HepG2 (cell line): ENCODE data around the gene KIF1B. TPM values are rescaled to one million over a fixed set of nuclear protein-coding genes. Genes with fewer than 3 reads are reported as not detected.

Experiments used
- ARID2 ChIP-seq: sonication (generic); formaldehyde crosslinking; IDR thresholded peaks from 2 replicates; pipeline ENCODE4 v1.8.1; 2022; ENCODE audit warnings: mild to moderate bottlenecking, missing genetic modification reagents, borderline replicate concordance
- BCLAF1 ChIP-seq: fragments of 450-650 bp; IDR thresholded peaks from 2 replicates; pipeline ENCODE4 v1.6.1; 2017; ENCODE audit warnings: mild to moderate bottlenecking
- BRD4 ChIP-seq: sonication (generic); formaldehyde crosslinking; IDR thresholded peaks from 2 replicates; pipeline ENCODE4 v1.4.0; 2020; ENCODE audit warnings: missing genetic modification reagents
- GABPA ChIP-seq, 2 experiments: IDR thresholded peaks; 2 replicates each; pipeline ENCODE4 v1.6.1; 2011 to 2016; ENCODE audit warnings: low read depth in 2 of 2, low read length in 1 of 2, missing biosample characterization in 1 of 2, missing genetic modification characterization in 1 of 2
- GTF3A ChIP-seq: sonication (generic); formaldehyde crosslinking; conservative IDR thresholded peaks from 2 replicates; pipeline ENCODE4 v1.4.0; 2020; ENCODE audit warnings: mild to moderate bottlenecking, missing genetic modification reagents
- SALL2 ChIP-seq: sonication (generic); formaldehyde crosslinking; IDR thresholded peaks from 2 replicates; pipeline ENCODE4 v1.8.1; 2023; ENCODE audit warnings: mild to moderate bottlenecking, missing genetic modification reagents, inconsistent platforms
- ZMYM4 ChIP-seq: sonication (generic); formaldehyde crosslinking; IDR thresholded peaks from 2 replicates; pipeline ENCODE4 v1.8.1; 2023; ENCODE audit warnings: mild to moderate bottlenecking, missing genetic modification reagents
- ZNF34 ChIP-seq: sonication (generic); formaldehyde crosslinking; IDR thresholded peaks from 2 replicates; pipeline ENCODE4 v1.4.0; 2020; ENCODE audit warnings: mild to moderate bottlenecking, missing genetic modification reagents, borderline replicate concordance
- ZNF724P ChIP-seq: sonication (generic); formaldehyde crosslinking; IDR thresholded peaks from 2 replicates; pipeline ENCODE4 v1.8.0; 2022; ENCODE audit warnings: missing genetic modification reagents, borderline replicate concordance
- polyA plus RNA-seq, 8 experiments: library from polyadenylated mRNA; depleted of rRNA in 3 of 8; stranded (reverse) in 7 of 8; unstranded in 1 of 8; fragments of >200 nt; fragmentation: Illumina TruSeq in 4 of 8; extraction: Trizol in 4 of 8; gene quantifications; 2 replicates each; pipeline versions ENCODE4 v1.2.1 to v1.2.3, GENCODE V29; 2011 to 2016; ENCODE audit warnings: low read depth in 4 of 8, missing spikeins in 1 of 8, mixed read lengths in 1 of 8; ENCODE audit not compliant: insufficient read depth in 1 of 8
- total RNA-seq, 5 experiments: library from RNA; depleted of rRNA; stranded (reverse); fragments of >200 nt; fragmentation: Illumina TruSeq; extraction: Trizol; gene quantifications; 2 replicates each; pipeline ENCODE4 v1.2.3, GENCODE V29; 2016; ENCODE audit warnings: low read depth in 1 of 5
- TF ChIP-seq, protein P1 (sequence below): IDR thresholded peaks from 2 replicates; pipeline ENCODE4 v1.6.1; 2012; ENCODE audit warnings: low read depth, low read length, improper control_type of control experiment
- TF ChIP-seq, protein P2 (sequence below): sonication (generic); formaldehyde crosslinking; IDR thresholded peaks from 2 replicates; pipeline ENCODE4 v1.4.0; 2020; ENCODE audit warnings: low read depth, missing genetic modification reagents

KIF1B gene
- total and polyA plus RNA-seq, 2 of the 13 experiments (the other 11 are each of a cell fraction or from before 2014, with no cell fraction given) = 26.7 to 32.5 TPM

GRCh38 chr1:10229903-10230302, 19.5 kb downstream of the KIF1B start (continued):
- no peak for TF ChIP-seq GTF3A (CRISPR knock-in tag)
- no peak for TF ChIP-seq ZNF724P (CRISPR knock-in tag)
- no peak for TF ChIP-seq ZNF34
- TF ChIP-seq ARID2 = no peak
- TF ChIP-seq, protein P1, sequence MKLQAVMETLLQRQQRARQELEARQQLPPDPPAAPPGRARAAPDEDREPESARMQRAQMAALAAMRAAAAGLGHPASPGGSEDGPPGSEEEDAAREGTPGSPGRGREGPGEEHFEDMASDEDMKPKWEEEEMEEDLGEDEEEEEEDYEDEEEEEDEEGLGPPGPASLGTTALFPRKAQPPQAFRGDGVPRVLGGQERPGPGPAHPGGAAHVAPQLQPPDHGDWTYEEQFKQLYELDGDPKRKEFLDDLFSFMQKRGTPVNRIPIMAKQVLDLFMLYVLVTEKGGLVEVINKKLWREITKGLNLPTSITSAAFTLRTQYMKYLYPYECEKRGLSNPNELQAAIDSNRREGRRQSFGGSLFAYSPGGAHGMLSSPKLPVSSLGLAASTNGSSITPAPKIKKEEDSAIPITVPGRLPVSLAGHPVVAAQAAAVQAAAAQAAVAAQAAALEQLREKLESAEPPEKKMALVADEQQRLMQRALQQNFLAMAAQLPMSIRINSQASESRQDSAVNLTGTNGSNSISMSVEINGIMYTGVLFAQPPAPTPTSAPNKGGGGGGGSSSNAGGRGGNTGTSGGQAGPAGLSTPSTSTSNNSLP = no peak
- TF ChIP-seq GABPA (IDR thresholded peaks at IDR 0.05; ENCODE audit: low read depth, low read length) = no peak
- no peak for TF ChIP-seq GABPA (CRISPR knock-in tag; IDR thresholded peaks at IDR 0.05; ENCODE audit: low read depth)
- no peak for TF ChIP-seq BRD4 (CRISPR knock-in tag)
- TF ChIP-seq ZMYM4 (CRISPR knock-in tag) = no peak
- TF ChIP-seq BCLAF1 = no peak
- TF ChIP-seq, protein P2, sequence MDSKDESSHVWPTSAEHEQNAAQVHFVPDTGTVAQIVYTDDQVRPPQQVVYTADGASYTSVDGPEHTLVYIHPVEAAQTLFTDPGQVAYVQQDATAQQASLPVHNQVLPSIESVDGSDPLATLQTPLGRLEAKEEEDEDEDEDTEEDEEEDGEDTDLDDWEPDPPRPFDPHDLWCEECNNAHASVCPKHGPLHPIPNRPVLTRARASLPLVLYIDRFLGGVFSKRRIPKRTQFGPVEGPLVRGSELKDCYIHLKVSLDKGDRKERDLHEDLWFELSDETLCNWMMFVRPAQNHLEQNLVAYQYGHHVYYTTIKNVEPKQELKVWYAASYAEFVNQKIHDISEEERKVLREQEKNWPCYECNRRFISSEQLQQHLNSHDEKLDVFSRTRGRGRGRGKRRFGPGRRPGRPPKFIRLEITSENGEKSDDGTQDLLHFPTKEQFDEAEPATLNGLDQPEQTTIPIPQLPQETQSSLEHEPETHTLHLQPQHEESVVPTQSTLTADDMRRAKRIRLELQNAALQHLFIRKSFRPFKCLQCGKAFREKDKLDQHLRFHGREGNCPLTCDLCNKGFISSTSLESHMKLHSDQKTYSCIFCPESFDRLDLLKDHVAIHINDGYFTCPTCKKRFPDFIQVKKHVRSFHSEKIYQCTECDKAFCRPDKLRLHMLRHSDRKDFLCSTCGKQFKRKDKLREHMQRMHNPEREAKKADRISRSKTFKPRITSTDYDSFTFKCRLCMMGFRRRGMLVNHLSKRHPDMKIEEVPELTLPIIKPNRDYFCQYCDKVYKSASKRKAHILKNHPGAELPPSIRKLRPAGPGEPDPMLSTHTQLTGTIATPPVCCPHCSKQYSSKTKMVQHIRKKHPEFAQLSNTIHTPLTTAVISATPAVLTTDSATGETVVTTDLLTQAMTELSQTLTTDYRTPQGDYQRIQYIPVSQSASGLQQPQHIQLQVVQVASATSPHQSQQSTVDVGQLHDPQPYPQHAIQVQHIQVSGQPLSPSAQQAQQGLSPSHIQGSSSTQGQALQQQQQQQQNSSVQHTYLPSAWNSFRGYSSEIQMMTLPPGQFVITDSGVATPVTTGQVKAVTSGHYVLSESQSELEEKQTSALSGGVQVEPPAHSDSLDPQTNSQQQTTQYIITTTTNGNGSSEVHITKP (CRISPR knock-in tag) = no peak
- no peak for TF ChIP-seq SALL2
